HepG2 (cell line): ENCODE results near the gene CATSPERE. TPM values are rescaled to one million over a fixed set of nuclear protein-coding genes. Genes with fewer than 3 reads are reported as not detected.

ENCODE experiments used
- BCL6 ChIP-seq: IDR thresholded peaks from 2 replicates; pipeline ENCODE4 v1.6.1; 2016; ENCODE audit warnings: missing genetic modification reagents, missing compliant biosample characterization
- CEBPG ChIP-seq: IDR thresholded peaks from 2 replicates; pipeline ENCODE4 v1.6.1; 2016
- HDAC1 ChIP-seq: sonication (generic); formaldehyde crosslinking; IDR thresholded peaks from 2 replicates; pipeline ENCODE4 v1.5.1; 2020; ENCODE audit warnings: mild to moderate bottlenecking, missing genetic modification reagents
- HNRNPUL1 ChIP-seq: fragments of 200-400 bp; formaldehyde crosslinking; IDR thresholded peaks from 2 replicates; pipeline ENCODE4 v1.6.1; 2017; ENCODE audit warnings: low read depth, mild to moderate bottlenecking, low read length, moderate library complexity
- TFDP1 ChIP-seq: IDR thresholded peaks from 2 replicates; pipeline ENCODE4 v1.6.1; 2016; ENCODE audit warnings: missing compliant biosample characterization, missing genetic modification reagents, borderline replicate concordance
- ZFP36 ChIP-seq: fragments of 150-350 bp; IDR thresholded peaks from 2 replicates; pipeline ENCODE4 v1.6.1; 2018; ENCODE audit warnings: borderline replicate concordance, low read length, low read depth; ENCODE audit not compliant: partially characterized antibody
- ZNF556 ChIP-seq: sonication (generic); formaldehyde crosslinking; IDR thresholded peaks from 2 replicates; pipeline ENCODE4 v1.4.0; 2020; ENCODE audit warnings: mild to moderate bottlenecking, missing genetic modification reagents, borderline replicate concordance
- polyA plus RNA-seq, 8 experiments: library from polyadenylated mRNA; depleted of rRNA in 3 of 8; stranded (reverse) in 7 of 8; unstranded in 1 of 8; fragments of >200 nt; fragmentation: Illumina TruSeq in 4 of 8; extraction: Trizol in 4 of 8; gene quantifications; 2 replicates each; pipeline versions ENCODE4 v1.2.1 to v1.2.3, GENCODE V29; 2011 to 2016; ENCODE audit warnings: low read depth in 4 of 8, missing spikeins in 1 of 8, mixed read lengths in 1 of 8; ENCODE audit not compliant: insufficient read depth in 1 of 8
- total RNA-seq, 5 experiments: library from RNA; depleted of rRNA; stranded (reverse); fragments of >200 nt; fragmentation: Illumina TruSeq; extraction: Trizol; gene quantifications; 2 replicates each; pipeline ENCODE4 v1.2.3, GENCODE V29; 2016; ENCODE audit warnings: low read depth in 1 of 5
- TF ChIP-seq, protein P1 (sequence below), 2 experiments: sonication (generic) in 1 of 2; formaldehyde crosslinking in 1 of 2; IDR thresholded peaks; 2 replicates each; pipeline versions ENCODE4 v1.6.1 to v1.9.0; 2014 to 2022; ENCODE audit warnings: antibody characterized with exemption in 1 of 2, borderline replicate concordance in 1 of 2, inconsistent platforms in 1 of 2, low read depth in 1 of 2, missing genetic modification reagents in 1 of 2
- TF ChIP-seq, protein P2 (sequence below): sonication (generic); formaldehyde crosslinking; IDR thresholded peaks from 2 replicates; pipeline ENCODE4 v1.4.0; 2020; ENCODE audit warnings: missing genetic modification reagents
- TF ChIP-seq, protein P3 (sequence below): sonication (generic); formaldehyde crosslinking; IDR thresholded peaks from 2 replicates; pipeline ENCODE4 v1.8.0; 2022; ENCODE audit warnings: mild to moderate bottlenecking, missing genetic modification reagents, moderate library complexity

Gene CATSPERE
- total and polyA plus RNA-seq, 2 of the 13 experiments (the other 11 are each of a cell fraction or from before 2014, with no cell fraction given) = 0.34 to 0.51 TPM

- TF ChIP-seq, protein P1, sequence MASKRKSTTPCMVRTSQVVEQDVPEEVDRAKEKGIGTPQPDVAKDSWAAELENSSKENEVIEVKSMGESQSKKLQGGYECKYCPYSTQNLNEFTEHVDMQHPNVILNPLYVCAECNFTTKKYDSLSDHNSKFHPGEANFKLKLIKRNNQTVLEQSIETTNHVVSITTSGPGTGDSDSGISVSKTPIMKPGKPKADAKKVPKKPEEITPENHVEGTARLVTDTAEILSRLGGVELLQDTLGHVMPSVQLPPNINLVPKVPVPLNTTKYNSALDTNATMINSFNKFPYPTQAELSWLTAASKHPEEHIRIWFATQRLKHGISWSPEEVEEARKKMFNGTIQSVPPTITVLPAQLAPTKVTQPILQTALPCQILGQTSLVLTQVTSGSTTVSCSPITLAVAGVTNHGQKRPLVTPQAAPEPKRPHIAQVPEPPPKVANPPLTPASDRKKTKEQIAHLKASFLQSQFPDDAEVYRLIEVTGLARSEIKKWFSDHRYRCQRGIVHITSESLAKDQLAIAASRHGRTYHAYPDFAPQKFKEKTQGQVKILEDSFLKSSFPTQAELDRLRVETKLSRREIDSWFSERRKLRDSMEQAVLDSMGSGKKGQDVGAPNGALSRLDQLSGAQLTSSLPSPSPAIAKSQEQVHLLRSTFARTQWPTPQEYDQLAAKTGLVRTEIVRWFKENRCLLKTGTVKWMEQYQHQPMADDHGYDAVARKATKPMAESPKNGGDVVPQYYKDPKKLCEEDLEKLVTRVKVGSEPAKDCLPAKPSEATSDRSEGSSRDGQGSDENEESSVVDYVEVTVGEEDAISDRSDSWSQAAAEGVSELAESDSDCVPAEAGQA (IDR thresholded peaks at IDR 0.05; ENCODE audit: low read depth) = no peak
- TF ChIP-seq, protein P1 (CRISPR knock-in tag; IDR thresholded peaks at IDR 0.05; ENCODE audit: borderline replicate concordance) = no peak
- no peak for TF ChIP-seq BCL6 (CRISPR knock-in tag)
- no peak for TF ChIP-seq ZFP36
- TF ChIP-seq CEBPG (CRISPR knock-in tag) = peak; percentile 58; the same call in 1 of the 2 replicates
- TF ChIP-seq, protein P2, sequence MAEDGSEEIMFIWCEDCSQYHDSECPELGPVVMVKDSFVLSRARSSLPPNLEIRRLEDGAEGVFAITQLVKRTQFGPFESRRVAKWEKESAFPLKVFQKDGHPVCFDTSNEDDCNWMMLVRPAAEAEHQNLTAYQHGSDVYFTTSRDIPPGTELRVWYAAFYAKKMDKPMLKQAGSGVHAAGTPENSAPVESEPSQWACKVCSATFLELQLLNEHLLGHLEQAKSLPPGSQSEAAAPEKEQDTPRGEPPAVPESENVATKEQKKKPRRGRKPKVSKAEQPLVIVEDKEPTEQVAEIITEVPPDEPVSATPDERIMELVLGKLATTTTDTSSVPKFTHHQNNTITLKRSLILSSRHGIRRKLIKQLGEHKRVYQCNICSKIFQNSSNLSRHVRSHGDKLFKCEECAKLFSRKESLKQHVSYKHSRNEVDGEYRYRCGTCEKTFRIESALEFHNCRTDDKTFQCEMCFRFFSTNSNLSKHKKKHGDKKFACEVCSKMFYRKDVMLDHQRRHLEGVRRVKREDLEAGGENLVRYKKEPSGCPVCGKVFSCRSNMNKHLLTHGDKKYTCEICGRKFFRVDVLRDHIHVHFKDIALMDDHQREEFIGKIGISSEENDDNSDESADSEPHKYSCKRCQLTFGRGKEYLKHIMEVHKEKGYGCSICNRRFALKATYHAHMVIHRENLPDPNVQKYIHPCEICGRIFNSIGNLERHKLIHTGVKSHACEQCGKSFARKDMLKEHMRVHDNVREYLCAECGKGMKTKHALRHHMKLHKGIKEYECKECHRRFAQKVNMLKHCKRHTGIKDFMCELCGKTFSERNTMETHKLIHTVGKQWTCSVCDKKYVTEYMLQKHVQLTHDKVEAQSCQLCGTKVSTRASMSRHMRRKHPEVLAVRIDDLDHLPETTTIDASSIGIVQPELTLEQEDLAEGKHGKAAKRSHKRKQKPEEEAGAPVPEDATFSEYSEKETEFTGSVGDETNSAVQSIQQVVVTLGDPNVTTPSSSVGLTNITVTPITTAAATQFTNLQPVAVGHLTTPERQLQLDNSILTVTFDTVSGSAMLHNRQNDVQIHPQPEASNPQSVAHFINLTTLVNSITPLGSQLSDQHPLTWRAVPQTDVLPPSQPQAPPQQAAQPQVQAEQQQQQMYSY (CRISPR knock-in tag) = no peak
- no peak for TF ChIP-seq ZNF556
- TF ChIP-seq HNRNPUL1 = no peak
- TF ChIP-seq, protein P3, sequence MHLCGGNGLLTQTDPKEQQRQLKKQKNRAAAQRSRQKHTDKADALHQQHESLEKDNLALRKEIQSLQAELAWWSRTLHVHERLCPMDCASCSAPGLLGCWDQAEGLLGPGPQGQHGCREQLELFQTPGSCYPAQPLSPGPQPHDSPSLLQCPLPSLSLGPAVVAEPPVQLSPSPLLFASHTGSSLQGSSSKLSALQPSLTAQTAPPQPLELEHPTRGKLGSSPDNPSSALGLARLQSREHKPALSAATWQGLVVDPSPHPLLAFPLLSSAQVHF (CRISPR knock-in tag) = no peak
- peak; percentile 40; the same call in 1 of the 2 replicates for TF ChIP-seq TFDP1
- TF ChIP-seq HDAC1 (CRISPR knock-in tag) = no peak
These were observed 10.2 kb upstream of the CATSPERE start (continued) for GRCh38 chr1:244450597-244451538.
